Gastroesophageal sphincter (tissue), 4 donors: Measurements from ENCODE around the gene GSTM3. TPM values are rescaled to one million over a fixed set of nuclear protein-coding genes. Genes with fewer than 3 reads are reported as not detected.

Experiments used
- ATAC-seq: fragments of 150-250 bp; one replicate; pipeline ENCODE4 v1.9.1; 2016; ENCODE audit warnings: mild to moderate bottlenecking, moderate library complexity
- H3K27ac ChIP-seq, 4 donors: fragments of 200-600 bp; sonication (generic) in 3 of 4; 1 replicate in 3 of 4; 2 replicates in 1 of 4; pipeline ENCODE4 v1.5.1; 2016 to 2019
- H3K27me3 ChIP-seq: fragments of 200-600 bp; sonication (generic); one replicate; pipeline ENCODE4 v1.5.1; 2019
- H3K36me3 ChIP-seq, 2 donors: fragments of 200-600 bp; sonication (generic); one replicate each; pipeline ENCODE4 v1.5.1; 2019; ENCODE audit warnings: control low read depth in 1 of 2
- H3K4me1 ChIP-seq, 3 donors: fragments of 200-600 bp; sonication (generic); 1 replicate in 2 of 3; 2 replicates in 1 of 3; pipeline ENCODE4 v1.5.1; 2016 to 2019; ENCODE audit warnings: control low read depth in 2 of 3
- H3K4me3 ChIP-seq, 2 donors: fragments of 200-600 bp; sonication (generic); one replicate each; pipeline ENCODE4 v1.5.1; 2019; ENCODE audit warnings: mild to moderate bottlenecking in 1 of 2, moderate library complexity in 1 of 2
- H3K9me3 ChIP-seq, 3 donors: fragments of 200-600 bp; sonication (generic); one replicate each; pipeline ENCODE4 v1.5.1; 2017 to 2019; ENCODE audit warnings: control low read depth in 2 of 3
- CTCF ChIP-seq, 4 experiments: fragments of 200-600 bp in 2 of 4; fragments of 450-650 bp in 2 of 4; sonication (generic) in 1 of 4; IDR thresholded peaks; one replicate each; pipeline ENCODE4 v1.5.1; 2017 to 2019; ENCODE audit warnings: antibody characterized with exemption in 4 of 4, mild to moderate bottlenecking in 2 of 4, moderate library complexity in 2 of 4
- EP300 ChIP-seq: sonication (generic); formaldehyde crosslinking; IDR thresholded peaks from one replicate; pipeline ENCODE4 v1.6.1; 2017; ENCODE audit warnings: antibody characterized with exemption, mild to moderate bottlenecking
- POLR2A ChIP-seq, 2 donors: fragments of 450-650 bp; IDR thresholded peaks; one replicate each; pipeline ENCODE4 v1.6.1; 2017; ENCODE audit warnings: antibody characterized with exemption in 2 of 2, mild to moderate bottlenecking in 2 of 2, moderate library complexity in 1 of 2
- POLR2AphosphoS5 ChIP-seq: sonication (generic); formaldehyde crosslinking; IDR thresholded peaks from one replicate; pipeline ENCODE4 v1.6.1; 2017; ENCODE audit warnings: antibody characterized with exemption
- WGBS, 2 donors: methylation state at CpG; one replicate each; pipeline ENCODE4 v1.1.5; 2018; ENCODE audit warnings: low coverage in 1 of 2; 5-methylcytosine and 5-hydroxymethylcytosine counted together
- total RNA-seq, 4 donors: library from RNA; depleted of rRNA; stranded (reverse); fragments of >200 nt; gene quantifications; one replicate each; pipeline ENCODE4 v1.1.0, GENCODE V29; 2016

Gene GSTM3
- total RNA-seq, 4 donors from 2014 or later: 70.1 to 90.9 (median 80.1) TPM

- no peaks in the 10 kb centered on the region for H3K36me3 ChIP-seq
- H3K9me3 ChIP-seq: no peaks in the 10 kb centered on the region
- ATAC-seq: no peak
- H3K4me1 ChIP-seq: no peaks in the 10 kb centered on the region
- 100% methylated on average over 1 of the region's 4 CpGs; no CpG with 5 or more reads in 1 of the 2 donors for WGBS, 2 donors
- no peaks in the 10 kb centered on the region for H3K27me3 ChIP-seq
- no peak for TF ChIP-seq POLR2A (IDR thresholded peaks at IDR 0.05)
- TF ChIP-seq CTCF (IDR thresholded peaks at IDR 0.05): no peak
- no peak for TF ChIP-seq EP300
- no peak for TF ChIP-seq POLR2AphosphoS5
- H3K4me3 ChIP-seq: no peak overlapping the region
- H3K27ac ChIP-seq: no peak overlapping the region
Observed at GRCh38 chr1:109765483-109765815, 24.6 kb upstream of the GSTM3 start.

- WGBS, 2 donors: 87 to 100% methylated on average over 2 to 3 of the region's 13 CpGs
- Histone ChIP-seq H3K4me3 (no peak overlapping the region), H3K36me3 (no peaks in the 10 kb centered on the region), H3K27me3 (no peaks in the 10 kb centered on the region), H3K9me3 (no peaks in the 10 kb centered on the region), H3K4me1 (no peaks in the 10 kb centered on the region), H3K27ac (no peak overlapping the region)
- TF ChIP-seq CTCF (IDR thresholded peaks at IDR 0.05) (no peak), POLR2AphosphoS5 (no peak), POLR2A (IDR thresholded peaks at IDR 0.05) (no peak), EP300 (no peak)
- ATAC-seq: no peak
Observed at GRCh38 chr1:109764561-109765482, 24.0 kb upstream of the GSTM3 start.

- Histone ChIP-seq H3K9me3 (no peaks in the 10 kb centered on the region), H3K27ac (no peak within 1 kb of the TSS), H3K4me3 (no peak within 1 kb of the TSS), H3K36me3 (no peaks in the 10 kb centered on the region), H3K27me3 (no peaks in the 10 kb centered on the region), H3K4me1 (no peaks in the 10 kb centered on the region)
- WGBS, 2 donors: 80% methylated on average over 1 of the region's 11 CpGs; no CpG with 5 or more reads in 1 of the 2 donors
- ATAC-seq: no peak
- TF ChIP-seq CTCF (IDR thresholded peaks at IDR 0.05) (no peak), POLR2AphosphoS5 (no peak), EP300 (no peak)
Observed at GRCh38 chr1:109763646-109764415, 23.0 kb upstream of the GSTM3 start, which contains the start of gene EPS8L3. Gene EPS8L3, minus strand, starts transcription at chr1:109763923. Its CDS starts 2,174 bp downstream, at chr1:109761749.

GRCh38 chr1:109762821-109763645 lies 22.2 kb upstream of the GSTM3 start:
- Histone ChIP-seq H3K4me3 (no peak overlapping the region), H3K36me3 (no peaks in the 10 kb centered on the region), H3K27me3 (no peaks in the 10 kb centered on the region), H3K9me3 (no peaks in the 10 kb centered on the region), H3K27ac (no peak overlapping the region), H3K4me1 (no peaks in the 10 kb centered on the region)
- ATAC-seq: no peak
- TF ChIP-seq POLR2A (IDR thresholded peaks at IDR 0.05): no peak
- TF ChIP-seq POLR2AphosphoS5: no peak
- TF ChIP-seq CTCF (IDR thresholded peaks at IDR 0.05): no peak
- no peak for TF ChIP-seq EP300
- WGBS, 2 donors: 93 to 94% methylated on average over 5 to 7 of the region's 11 CpGs
